Activated CD8-positive, alpha-beta T cell treated with anti-CD3 and anti-CD28 coated beads for 36 hours (primary cell): ENCODE measurements around the gene DNAJB8. TPM values are rescaled to one million over a fixed set of nuclear protein-coding genes. Genes with fewer than 3 reads are reported as not detected.

Experiments used
- ATAC-seq: fragments of 200-7000 bp; cut with Tn5 transposase; one replicate; pipeline ENCODE4 v1.10.0; 2021; ENCODE audit warnings: mild to moderate bottlenecking, moderate library complexity
- CTCF ChIA-PET: fragments of 350-600 bp; sonication (Branson Sonifier 250); formaldehyde crosslinking; loops from one replicate; lab custom pipeline; 2021; ENCODE audit warnings: antibody characterized with exemption; lab: Charles Lee
- POLR2A ChIA-PET: fragments of 350-600 bp; sonication (Branson Sonifier 250); formaldehyde crosslinking; loops from one replicate; lab custom pipeline; 2021; ENCODE audit warnings: antibody characterized with exemption; lab: Charles Lee
- DNase-seq: peaks from one replicate; pipeline ENCODE4 v3.0.0-alpha.2; 2020
- H3K27ac Mint-ChIP-seq: one replicate; pipeline ENCODE4 v1.8.0; 2021; ENCODE audit warnings: mild to moderate bottlenecking, mixed read lengths
- H3K27me3 Mint-ChIP-seq: one replicate; pipeline ENCODE4 v1.8.0; 2021; ENCODE audit warnings: mixed read lengths
- H3K36me3 Mint-ChIP-seq: one replicate; pipeline ENCODE4 v1.8.0; 2021; ENCODE audit warnings: low read depth, mixed read lengths
- H3K4me1 Mint-ChIP-seq: one replicate; pipeline ENCODE4 v1.8.0; 2021; ENCODE audit warnings: low read depth, mixed read lengths
- H3K4me3 Mint-ChIP-seq: one replicate; pipeline ENCODE4 v1.8.0; 2021; ENCODE audit warnings: mild to moderate bottlenecking, moderate library complexity, mixed read lengths
- H3K9me3 Mint-ChIP-seq: one replicate; pipeline ENCODE4 v1.8.0; 2021; ENCODE audit warnings: mixed read lengths
- CTCF ChIP-seq: fragments of 200-600 bp; IDR thresholded peaks from one replicate; pipeline ENCODE4 v1.8.0; 2022; ENCODE audit warnings: antibody characterized with exemption, mild to moderate bottlenecking
- intact Hi-C: fragments of 100-400 bp; cut with micrococcal nuclease; formaldehyde crosslinking; loops from one replicate; pipeline ENCODE4 v1.10.0; 2022
- total RNA-seq, 2 experiments: library from RNA; stranded (reverse); gene quantifications; one replicate each; pipeline ENCODE4 v1.2.3, GENCODE V29; 2021

Gene DNAJB8
- total RNA-seq, 2 experiments from 2014 or later, result not detected

- ChIA-PET CTCF (no interaction called here), POLR2A (no interaction called here)
- Mint-ChIP-seq H3K9me3 (no peaks in the 10 kb centered on the region), H3K27me3 (peaks cover under 1% of the 10 kb centered on the region), H3K27ac (no peak overlapping the region), H3K36me3 (no peaks in the 10 kb centered on the region), H3K4me3 (no peak overlapping the region), H3K4me1 (no peaks in the 10 kb centered on the region)
- intact Hi-C loops, result loop anchor here (5.0 kb wide), 1 partner anchor 180 kb away; no protein-coding TSS in a partner anchor
- DNase-seq (no peak), ATAC-seq (no peak)
- no peak for TF ChIP-seq CTCF
These were observed 44.7 kb downstream of the DNAJB8 start for GRCh38 chr3:128421966-128422365.

GRCh38 chr3:128421439-128421836, 45.3 kb downstream of the DNAJB8 start:
- Mint-ChIP-seq H3K27me3 (no peaks in the 10 kb centered on the region), H3K4me3 (no peak overlapping the region), H3K27ac (no peak overlapping the region), H3K9me3 (no peaks in the 10 kb centered on the region), H3K4me1 (no peaks in the 10 kb centered on the region), H3K36me3 (no peaks in the 10 kb centered on the region)
- TF ChIP-seq CTCF, result no peak
- CTCF ChIA-PET, result no interaction called here
- intact Hi-C loops, result loop anchor here (5.0 kb wide), 1 partner anchor 181 kb away; no protein-coding TSS in a partner anchor
- POLR2A ChIA-PET, result no interaction called here
- ATAC-seq, result no peak
- no peak for DNase-seq

- POLR2A ChIA-PET, result no interaction called here
- Mint-ChIP-seq H3K36me3 (no peaks in the 10 kb centered on the region), H3K27ac (no peak overlapping the region), H3K4me1 (no peaks in the 10 kb centered on the region), H3K9me3 (no peaks in the 10 kb centered on the region), H3K4me3 (no peak overlapping the region), H3K27me3 (no peaks in the 10 kb centered on the region)
- TF ChIP-seq CTCF, result no peak
- CTCF ChIA-PET, result no interaction called here
- DNase-seq (no peak), ATAC-seq (no peak)
- intact Hi-C loops, result loop anchor here (5.0 kb wide), 1 partner anchor 181 kb away; no protein-coding TSS in a partner anchor
These were observed 45.8 kb downstream of the DNAJB8 start for GRCh38 chr3:128420720-128421438.

- ATAC-seq, result no peak
- Mint-ChIP-seq H3K4me3 (no peak overlapping the region), H3K27me3 (no peaks in the 10 kb centered on the region), H3K9me3 (no peaks in the 10 kb centered on the region), H3K36me3 (no peaks in the 10 kb centered on the region), H3K27ac (no peak overlapping the region), H3K4me1 (no peaks in the 10 kb centered on the region)
- ChIA-PET POLR2A (no interaction called here), CTCF (no interaction called here)
- no peak for TF ChIP-seq CTCF
- DNase-seq, result no peak
- intact Hi-C loops, result loop anchor here (5.0 kb wide), 1 partner anchor 182 kb away; no protein-coding TSS in a partner anchor
These were observed 46.4 kb downstream of the DNAJB8 start for GRCh38 chr3:128420289-128420688.

GRCh38 chr3:128419311-128419710, 47.4 kb downstream of the DNAJB8 start:
- intact Hi-C loops, result no loop called here
- Mint-ChIP-seq H3K27ac (no peak overlapping the region), H3K9me3 (no peaks in the 10 kb centered on the region), H3K4me1 (no peaks in the 10 kb centered on the region), H3K36me3 (no peaks in the 10 kb centered on the region), H3K27me3 (no peaks in the 10 kb centered on the region), H3K4me3 (no peak overlapping the region)
- no peak for ATAC-seq
- CTCF ChIA-PET, result no interaction called here
- POLR2A ChIA-PET, result no interaction called here
- DNase-seq, result no peak
- no peak for TF ChIP-seq CTCF
